HG02623 (cell line): ENCODE data around the gene EPHA6.
"Not testable (repeated sequence)": the region's sequence is repeated elsewhere in the genome, so short reads cannot be mapped to it uniquely, and the experiment has no call there.

ENCODE experiments used
- ATAC-seq: cut with Tn5 transposase; IDR thresholded peaks from one replicate; pipeline ENCODE4 v1.9.1; 2021; ENCODE audit warnings: moderate library complexity; ENCODE audit not compliant: unreplicated experiment

The EPHA6 gene

DNA sequence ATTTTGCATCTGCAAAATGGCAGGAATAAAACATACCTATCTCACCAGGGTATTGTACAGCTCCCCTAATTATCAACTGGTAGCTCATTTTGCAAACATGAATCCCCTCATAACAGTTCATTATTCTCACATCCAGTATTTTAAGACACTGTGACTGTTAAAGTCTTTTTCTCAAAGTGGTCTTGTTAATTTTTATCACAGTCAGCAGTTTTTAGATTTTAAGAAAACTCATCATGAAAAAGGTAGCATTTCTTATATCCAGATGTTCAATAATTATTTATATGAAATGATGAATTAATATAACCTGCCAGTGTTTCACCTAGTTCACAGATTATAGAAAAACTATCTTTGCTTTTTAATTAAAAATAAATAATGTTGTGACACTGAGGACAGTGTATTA lies 595.2 kb downstream of the EPHA6 start:
- ATAC-seq, result no peak

DNA sequence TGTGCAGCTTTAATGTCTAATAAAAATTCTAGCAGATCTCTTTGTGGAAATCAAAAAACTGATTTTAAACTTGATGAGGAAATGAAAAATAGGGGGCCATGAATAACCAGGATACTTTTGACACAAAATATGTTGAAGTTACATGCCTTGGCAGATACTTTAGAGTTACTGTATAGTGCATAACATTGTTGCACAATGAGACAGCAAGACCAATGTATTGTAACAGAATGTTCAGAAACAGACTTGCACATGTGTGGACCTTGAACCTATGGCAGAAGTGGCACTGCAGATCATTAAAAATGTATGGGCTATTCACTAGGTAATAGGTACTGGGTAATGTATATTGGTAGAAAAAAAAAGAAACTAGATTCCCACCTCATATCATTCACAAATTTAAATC lies 607.2 kb downstream of the EPHA6 start:
- ATAC-seq, result no peak

DNA sequence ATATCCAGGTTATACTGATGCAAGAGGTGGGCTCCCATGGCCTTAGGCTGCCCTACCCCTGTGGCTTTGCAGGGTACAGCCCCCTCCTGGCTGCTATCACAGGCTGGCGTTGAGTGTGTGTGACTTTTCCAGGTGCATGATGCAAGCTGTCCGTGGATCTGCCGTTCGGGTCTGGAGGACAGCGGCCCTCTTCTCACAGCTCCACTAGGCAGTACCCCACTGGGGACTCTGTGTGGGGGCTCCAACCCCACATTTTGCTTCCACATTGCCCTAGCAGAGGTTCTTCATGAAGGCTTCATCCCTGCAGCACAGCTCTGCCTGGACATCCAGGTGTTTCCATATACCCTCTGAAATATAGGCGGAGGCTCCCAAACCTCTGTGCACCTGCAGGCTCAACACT lies 610.6 kb downstream of the EPHA6 start:
- no peak for ATAC-seq

DNA sequence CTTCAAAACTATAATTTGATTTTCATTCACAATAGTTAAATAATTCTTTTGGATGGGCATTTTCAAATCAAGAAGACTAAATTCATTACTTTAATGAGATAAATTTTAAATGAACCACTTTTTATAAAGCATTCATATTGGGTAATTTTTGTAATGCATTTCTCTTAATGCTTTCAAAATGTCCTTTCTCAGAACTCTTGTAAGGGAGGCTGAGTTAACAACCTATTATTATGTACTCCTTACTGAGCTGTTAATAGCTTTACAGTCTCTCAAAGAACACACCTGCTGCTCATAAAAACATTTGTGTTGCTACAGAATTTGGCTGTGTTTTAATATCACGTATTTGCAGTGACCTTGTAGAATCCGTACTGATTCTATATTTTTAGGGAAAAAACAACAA lies 616.2 kb downstream of the EPHA6 start:
- no peak for ATAC-seq

DNA sequence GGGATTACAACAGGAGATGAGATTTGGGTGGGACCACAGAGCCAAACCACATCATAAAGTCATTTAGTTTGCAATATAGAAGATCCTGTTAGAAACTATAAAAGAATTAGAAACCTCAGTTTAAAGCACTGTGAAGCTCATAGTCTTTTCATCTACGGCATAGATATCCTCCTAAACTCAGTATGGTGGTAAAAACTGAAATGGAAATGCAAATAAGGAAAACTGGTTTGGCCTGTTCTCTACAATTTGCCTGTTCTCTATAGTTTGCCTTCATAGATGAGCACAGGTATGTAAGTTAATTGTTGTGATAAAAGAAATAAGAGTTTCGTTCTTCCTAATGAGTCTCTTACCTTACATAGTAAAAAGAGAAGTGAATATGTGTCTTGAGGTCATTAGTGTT lies 618.5 kb downstream of the EPHA6 start:
- ATAC-seq, result no peak

DNA sequence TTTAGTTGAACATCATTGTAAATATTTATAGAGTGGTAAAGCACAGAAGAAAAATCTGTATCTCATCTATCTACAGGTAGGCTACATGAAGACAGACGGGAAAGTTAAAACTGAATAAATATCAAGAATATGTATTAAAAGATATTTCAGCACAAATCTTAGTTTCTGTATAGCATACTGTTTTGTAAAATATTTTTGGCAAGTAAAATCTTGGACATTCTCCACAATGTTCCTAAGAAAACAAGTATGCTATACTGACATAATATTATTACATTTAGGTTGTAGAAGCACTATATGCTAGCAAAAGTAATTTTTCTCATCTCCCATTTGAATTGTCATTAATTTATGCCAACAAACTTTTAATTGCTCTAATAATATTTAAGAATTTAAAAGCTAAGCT lies 623.7 kb downstream of the EPHA6 start:
- no peak for ATAC-seq

DNA sequence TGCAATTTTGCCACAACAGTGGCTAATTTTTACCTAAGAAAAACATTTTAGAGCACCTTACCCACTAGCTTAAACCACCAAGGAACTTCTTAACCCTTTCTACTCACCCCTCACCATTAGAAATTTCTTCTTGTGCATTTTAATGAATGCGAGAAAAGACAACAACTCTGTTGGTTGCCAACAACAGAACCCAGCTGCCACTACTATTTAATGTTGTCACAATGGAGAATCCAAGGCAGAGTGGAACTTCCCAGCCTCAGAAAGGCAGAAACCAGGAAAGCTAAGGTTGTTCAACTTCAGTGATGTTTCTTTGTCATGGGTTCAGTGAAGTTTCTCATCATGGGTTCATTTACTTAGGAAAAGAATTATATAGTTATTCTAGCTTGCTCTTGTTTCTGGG lies 625.0 kb downstream of the EPHA6 start:
- ATAC-seq, result no peak

DNA sequence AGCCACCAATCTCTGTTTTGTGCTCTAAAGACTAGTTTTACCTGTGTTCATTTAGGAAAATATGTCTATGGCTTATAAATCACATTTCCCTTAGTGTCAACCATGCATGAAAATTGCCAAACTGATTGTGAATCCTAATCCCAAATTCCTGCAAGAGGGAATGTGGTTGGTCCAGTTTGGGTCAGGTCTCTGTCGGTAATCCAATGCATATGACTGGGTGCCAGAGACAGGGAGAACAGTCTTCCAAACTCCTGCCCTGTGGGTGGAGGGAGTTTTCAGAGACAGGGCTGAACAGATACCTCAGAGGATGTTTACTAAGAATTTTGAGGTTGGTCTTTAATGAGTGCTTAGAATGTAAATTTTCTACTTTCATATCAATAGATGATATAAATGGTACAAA lies 649.6 kb downstream of the EPHA6 start:
- no peak for ATAC-seq

DNA sequence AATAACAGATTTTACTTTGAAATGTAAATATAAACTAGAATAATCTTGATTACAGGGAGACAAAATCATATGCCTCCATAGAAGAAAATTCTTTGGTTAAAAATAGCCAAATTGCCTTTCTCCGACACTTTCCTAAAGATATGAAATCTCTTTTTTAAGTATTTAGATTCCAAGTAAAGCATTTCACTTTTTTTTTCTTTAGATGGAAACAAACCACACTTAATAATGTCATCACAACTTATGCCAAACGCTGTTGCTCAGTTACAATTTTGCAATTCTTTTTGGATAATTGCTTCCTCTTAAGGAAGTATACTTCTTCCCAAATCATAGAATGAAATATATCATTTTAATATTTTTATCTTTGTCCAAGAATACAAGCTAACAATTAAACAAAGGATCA lies 656.1 kb downstream of the EPHA6 start:
- no peak for ATAC-seq

DNA sequence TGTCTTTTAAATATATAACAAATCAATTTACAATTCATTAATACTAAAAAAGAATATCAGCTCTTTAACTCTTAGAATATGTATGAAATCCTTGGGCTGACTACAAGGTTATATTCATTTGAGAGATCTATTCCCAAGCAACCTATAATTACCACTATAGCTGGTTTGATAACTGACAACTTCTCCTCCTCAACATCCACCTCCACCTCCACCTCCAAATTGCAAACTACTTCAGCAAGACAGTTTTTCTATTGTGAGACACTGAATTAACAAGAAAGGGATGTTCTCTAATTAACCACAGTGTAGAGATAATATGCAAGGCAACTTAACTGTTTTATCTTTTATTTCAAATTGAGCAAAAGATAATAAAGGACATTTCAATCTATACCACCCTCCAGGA lies 665.3 kb downstream of the EPHA6 start:
- ATAC-seq, result no peak

DNA sequence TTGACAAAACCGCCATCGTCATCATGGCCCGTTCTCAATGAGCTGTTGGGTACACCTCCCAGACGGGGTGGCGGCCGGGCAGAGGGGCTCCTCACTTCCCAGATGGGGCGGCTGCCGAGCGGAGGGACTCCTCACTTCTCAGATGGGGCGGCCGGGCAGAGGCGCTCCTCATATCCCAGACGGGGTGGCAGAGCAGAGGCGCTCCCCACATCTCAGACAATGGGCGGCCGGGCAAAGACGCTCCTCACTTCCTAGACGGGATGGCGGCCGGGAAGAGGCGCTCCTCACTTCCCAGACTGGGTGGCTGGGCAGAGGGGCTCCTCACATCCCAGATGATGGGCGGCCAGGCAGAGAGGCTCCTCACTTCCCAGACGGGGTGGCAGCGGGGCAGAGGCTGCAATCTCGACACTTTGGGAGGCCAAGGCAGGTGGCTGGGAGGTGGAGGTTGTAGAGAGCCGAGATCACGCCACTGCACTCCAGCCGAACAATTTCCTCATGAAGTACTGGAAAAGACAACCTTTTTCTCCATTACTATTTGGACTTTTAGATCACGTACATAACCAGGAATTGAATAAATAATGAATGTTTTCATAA lies 666.4 kb downstream of the EPHA6 start:
- ATAC-seq, result not testable (repeated sequence)

DNA sequence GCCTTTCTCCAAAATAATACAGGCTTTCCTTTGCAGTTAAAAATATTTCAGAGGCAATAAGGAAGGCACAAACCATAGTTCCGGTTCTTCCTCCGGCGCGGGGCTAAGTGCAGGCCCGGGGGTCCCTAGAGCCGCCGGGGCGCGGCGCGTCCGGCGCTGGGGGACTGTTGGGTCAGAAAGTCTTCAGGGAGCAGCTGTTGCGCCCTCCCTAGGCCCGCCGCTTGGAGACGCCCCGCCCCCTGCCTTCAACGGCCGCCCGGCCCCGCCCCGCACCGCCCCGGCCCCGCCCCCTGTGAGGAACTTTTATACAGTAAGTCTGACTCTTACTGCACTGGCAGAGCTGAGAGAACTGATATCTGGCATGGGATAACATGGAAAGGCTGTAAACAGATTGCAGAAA lies 667.0 kb downstream of the EPHA6 start:
- ATAC-seq, result no peak

DNA sequence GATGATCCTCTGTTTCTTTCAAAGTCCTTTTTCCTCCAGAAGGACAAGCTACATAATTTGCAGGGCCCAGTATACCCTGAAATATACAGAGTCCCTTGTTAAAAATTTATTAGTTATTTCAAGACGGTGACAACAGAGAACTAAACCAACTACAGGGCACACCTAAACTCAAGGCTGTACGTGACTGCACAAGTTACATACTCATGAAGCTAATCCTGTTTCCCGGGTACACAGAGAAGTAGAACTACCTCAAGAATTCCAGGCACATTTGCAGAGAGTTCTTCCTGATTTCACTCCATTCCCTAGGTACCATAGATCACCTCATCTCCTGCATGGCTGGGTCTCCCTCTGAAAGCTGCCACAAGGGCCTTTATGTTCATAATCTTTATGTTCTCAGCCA lies 670.8 kb downstream of the EPHA6 start:
- ATAC-seq, result no peak

DNA sequence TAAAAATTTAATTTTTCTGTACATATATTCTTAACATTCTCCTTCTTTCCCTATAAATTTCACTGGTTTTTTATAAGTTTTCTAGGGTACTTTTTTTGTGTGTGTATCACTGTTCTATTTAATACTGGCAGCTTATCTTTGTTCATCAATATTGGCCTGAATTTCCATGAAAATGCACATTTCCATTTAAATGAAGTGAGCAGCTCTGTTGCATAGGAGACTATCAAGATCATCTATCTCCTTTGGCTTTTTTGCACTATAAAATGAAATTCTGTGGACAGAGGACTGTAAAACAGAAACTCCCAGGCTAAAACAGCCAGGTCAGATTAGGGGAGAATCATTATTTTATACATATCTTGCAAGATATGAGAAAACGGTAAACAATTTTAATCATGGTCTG lies 673.2 kb downstream of the EPHA6 start:
- ATAC-seq, result no peak

DNA sequence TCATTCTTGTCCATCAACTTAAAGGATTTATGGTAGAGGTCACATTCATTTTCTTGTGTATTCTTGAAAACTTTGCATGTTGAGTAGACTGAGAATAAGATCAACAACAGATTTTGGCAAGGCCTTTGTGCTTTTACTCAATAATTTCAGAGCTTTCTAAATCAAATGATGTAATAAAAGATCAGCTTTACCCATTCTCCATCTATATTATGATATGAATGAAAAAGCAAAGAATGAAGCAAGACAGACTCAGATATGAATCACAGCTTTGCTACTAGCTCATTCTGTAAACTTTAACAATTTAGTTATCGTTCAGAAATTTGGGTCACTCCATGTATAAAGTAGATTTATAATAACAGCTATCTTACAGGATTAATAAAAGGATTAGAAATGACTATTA lies 674.3 kb downstream of the EPHA6 start:
- no peak for ATAC-seq

DNA sequence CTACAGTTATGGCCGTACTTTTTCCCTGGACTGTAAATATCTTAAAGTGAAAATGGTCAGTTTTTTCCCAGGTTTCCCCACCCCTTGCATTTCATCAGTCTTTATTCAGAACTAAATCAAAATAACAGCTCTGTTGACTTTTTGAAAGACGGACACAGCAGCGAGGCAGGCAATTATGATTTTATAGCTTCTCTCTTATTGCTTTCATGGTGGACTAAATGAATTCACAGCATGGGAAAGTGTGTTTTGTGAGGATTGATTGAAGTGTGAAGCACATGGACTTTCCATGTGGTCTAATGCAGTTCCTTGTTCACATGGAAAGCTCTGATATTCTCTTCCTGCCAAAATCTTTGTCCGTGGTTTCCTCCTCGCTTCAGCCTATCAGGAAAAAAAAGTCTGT lies 681.5 kb downstream of the EPHA6 start:
- ATAC-seq, result no peak

DNA sequence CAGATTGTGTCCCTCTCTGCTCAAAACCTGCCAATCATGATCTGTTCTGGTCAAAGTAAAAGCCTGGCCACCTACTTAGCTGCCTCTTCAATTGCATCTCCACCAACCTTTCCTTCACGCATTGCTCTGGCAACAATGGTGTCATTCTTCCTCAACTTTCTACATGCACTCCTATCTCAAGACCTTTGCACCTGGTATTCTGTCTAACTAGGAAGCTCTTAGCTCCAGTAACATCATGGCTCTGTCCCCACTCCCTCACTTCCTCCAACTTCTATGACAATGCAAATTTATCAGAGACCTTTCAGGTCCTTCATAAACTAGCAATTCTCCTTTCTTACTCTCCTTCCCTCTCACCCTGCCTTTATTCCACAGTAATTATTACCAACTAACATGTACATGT lies 682.7 kb downstream of the EPHA6 start:
- ATAC-seq, result no peak

DNA sequence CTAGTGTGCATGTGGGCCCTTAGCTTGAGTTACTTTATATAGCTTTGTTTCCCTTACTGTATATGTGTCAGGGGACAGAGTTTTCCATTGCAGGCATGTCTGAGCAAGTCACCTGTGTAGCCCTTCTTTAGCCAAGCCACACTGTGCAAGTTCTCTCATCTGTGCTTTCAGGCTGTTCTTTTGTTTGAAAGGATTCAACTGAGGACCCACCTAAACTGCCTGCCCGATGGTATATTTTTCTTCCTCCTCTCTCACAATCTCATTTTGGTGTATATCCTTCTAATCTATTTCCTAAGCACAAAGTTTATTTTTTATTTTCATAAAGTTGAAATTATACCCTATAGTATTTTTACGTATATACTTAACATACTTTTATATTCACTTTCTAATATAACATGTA lies 690.1 kb downstream of the EPHA6 start:
- ATAC-seq, result no peak

DNA sequence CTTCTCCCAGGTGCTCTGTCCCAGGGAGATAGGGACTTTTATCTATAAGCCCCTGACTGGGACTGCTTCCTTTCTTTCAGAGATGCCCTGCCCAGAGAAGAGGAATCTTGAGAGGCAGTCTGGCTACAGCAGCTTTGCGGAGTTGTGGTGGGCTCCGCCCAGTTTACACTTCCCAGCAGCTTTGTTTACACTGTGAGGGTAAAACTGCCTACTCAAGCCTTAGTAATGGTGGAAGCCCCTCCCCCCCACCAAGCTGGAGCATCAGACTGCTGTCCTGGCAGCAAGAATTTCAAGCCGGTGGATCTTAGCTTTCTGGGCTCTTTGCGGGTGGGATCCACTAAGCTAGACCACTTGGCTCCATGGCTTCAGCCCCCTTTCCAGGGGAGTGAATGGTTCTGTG lies 696.4 kb downstream of the EPHA6 start:
- no peak for ATAC-seq

DNA sequence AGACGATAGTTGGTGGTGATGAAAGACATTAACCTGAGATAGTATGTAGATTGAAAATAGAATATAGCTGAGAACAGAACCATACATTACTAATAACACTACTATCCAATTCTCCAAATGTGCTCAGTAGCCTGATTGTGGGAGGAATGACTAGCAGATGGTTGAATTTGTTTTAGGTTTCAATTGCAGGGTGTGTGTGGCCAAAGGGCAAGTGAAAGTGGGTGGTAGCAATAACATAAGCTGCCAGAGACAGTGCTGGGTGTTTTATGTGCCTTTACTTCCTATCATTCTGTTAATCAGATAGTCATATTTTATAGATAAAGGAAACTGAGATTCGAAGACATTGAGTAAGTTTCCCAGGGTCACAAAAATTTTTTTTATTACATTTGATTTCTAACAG lies 700.7 kb downstream of the EPHA6 start:
- ATAC-seq, result no peak

DNA sequence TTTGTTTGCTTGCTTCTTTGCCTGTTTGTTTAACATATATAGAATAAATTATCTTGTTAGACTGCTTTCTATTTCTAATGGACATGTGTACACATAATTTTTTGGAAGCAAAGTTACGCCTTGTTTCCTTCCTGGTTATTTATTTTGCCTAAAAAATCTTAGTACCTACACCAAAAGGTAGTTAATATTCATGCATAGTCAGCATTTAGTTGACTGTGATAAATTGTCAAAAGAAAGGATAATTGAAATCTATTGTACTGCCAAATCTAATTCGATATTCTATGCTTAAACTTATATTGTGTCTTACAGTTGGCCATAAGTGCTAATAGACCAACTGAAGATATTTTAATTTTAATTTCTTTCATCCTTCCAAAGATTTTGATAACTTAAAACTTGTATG lies 716.3 kb downstream of the EPHA6 start:
- no peak for ATAC-seq

DNA sequence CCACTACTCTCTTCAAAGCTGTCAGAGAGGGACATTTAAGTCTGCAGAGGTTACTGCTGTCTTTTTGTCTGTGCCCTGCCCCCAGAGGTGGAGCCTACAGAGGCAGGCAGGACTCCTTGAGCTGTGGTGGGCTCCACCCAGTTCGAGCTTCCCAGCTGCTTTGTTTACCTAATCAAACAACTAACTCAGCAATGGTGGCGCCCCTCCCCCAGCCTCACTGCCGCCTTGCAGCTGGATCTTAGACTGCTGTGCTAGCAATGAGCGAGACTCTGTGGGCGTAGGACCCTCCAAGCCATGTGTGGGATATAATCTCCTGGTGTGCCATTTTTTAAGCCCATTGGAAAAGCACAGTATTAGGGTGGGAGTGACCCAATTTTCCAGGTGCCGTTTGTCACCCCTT lies 733.2 kb downstream of the EPHA6 start:
- not testable (repeated sequence) for ATAC-seq

DNA sequence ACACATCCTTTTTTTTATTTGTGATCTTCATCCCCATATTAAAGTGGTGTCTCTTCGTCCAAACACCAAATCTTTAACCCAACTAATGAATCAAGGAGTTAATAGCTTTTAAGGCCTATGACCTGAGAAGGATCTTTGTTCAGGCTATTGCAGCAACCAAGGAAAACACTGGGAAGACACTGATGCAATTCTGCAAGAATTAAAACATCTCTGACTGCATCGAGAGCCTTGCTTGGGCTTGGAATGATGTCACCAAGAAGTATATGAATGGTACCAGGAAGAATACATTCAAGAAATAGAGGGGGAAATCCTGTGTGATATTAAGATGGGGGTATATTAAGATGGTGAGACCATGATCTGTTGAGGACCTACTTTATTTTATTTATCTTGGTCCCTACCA lies 736.0 kb downstream of the EPHA6 start:
- no peak for ATAC-seq

DNA sequence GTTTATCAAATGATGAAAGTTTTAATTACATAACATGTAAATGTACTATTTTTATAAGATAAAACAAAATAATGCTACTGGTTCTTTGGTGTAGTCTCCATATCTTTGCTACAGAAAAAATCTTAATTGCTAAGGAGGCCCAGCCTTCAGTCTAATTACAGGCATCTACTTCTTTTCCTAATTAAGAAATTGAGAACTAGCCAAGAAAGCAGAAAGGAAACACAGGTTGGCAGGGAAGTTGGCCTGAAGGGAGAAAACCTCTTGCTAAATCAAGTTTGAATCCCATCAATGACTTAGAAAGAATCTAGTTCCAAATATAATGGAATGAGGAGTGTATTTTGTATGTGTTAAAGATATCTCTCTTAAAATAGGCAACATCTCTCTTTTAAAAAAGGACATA lies 737.8 kb downstream of the EPHA6 start:
- ATAC-seq, result no peak
